Measurements from ENCODE around the gene BCL7C. TPM values are rescaled to one million over a fixed set of nuclear protein-coding genes. Genes with fewer than 3 reads are reported as not detected.

BCL7C gene
- total RNA-seq, 1 donor from 2014 or later: 34.6 TPM

GRCh38 chr16:30914830-30915229, 21.0 kb upstream of the BCL7C start:
- no peak overlapping the region for H3K4me3 Mint-ChIP-seq (ENCODE audit: unreplicated experiment)
- TF ChIP-seq CTCF (IDR thresholded peaks at IDR 0.05): no peak
- H3K4me1 Mint-ChIP-seq (ENCODE audit: low read depth): no peaks in the 10 kb centered on the region
- no peak for DNase-seq (ENCODE audit: low spot score)
- no peaks in the 10 kb centered on the region for H3K27me3 Mint-ChIP-seq (ENCODE audit: low read depth)
- no peak overlapping the region for H3K27ac Mint-ChIP-seq (ENCODE audit: unreplicated experiment)
- no peaks in the 10 kb centered on the region for H3K36me3 Mint-ChIP-seq (ENCODE audit: low read depth)
- no peaks in the 10 kb centered on the region for H3K9me3 Mint-ChIP-seq (ENCODE audit: low read depth)

GRCh38 chr16:30912794-30913412, 19.0 kb upstream of the BCL7C start:
- no peak for TF ChIP-seq CTCF (IDR thresholded peaks at IDR 0.05)
- no peaks in the 10 kb centered on the region for H3K36me3 Mint-ChIP-seq (ENCODE audit: low read depth)
- DNase-seq (ENCODE audit: low spot score): no peak
- no peaks in the 10 kb centered on the region for H3K4me1 Mint-ChIP-seq (ENCODE audit: low read depth)
- no peaks in the 10 kb centered on the region for H3K27me3 Mint-ChIP-seq (ENCODE audit: low read depth)
- H3K9me3 Mint-ChIP-seq (ENCODE audit: low read depth): no peaks in the 10 kb centered on the region
- no peak overlapping the region for H3K4me3 Mint-ChIP-seq (ENCODE audit: unreplicated experiment)
- no peak overlapping the region for H3K27ac Mint-ChIP-seq (ENCODE audit: unreplicated experiment)

GRCh38 chr16:30910427-30911029, 16.7 kb upstream of the BCL7C start:
- Mint-ChIP-seq H3K36me3 (ENCODE audit: low read depth) (no peaks in the 10 kb centered on the region), H3K9me3 (ENCODE audit: low read depth) (no peaks in the 10 kb centered on the region), H3K4me1 (ENCODE audit: low read depth) (no peaks in the 10 kb centered on the region), H3K4me3 (ENCODE audit: unreplicated experiment) (no peak overlapping the region), H3K27ac (ENCODE audit: unreplicated experiment) (no peak overlapping the region), H3K27me3 (ENCODE audit: low read depth) (no peaks in the 10 kb centered on the region)
- DNase-seq (ENCODE audit: low spot score): no peak
- TF ChIP-seq CTCF (IDR thresholded peaks at IDR 0.05): no peak

- TF ChIP-seq CTCF (IDR thresholded peaks at IDR 0.05): no peak
- Mint-ChIP-seq H3K27ac (ENCODE audit: unreplicated experiment) (no peak overlapping the region), H3K9me3 (ENCODE audit: low read depth) (no peaks in the 10 kb centered on the region), H3K36me3 (ENCODE audit: low read depth) (no peaks in the 10 kb centered on the region), H3K27me3 (ENCODE audit: low read depth) (no peaks in the 10 kb centered on the region), H3K4me1 (ENCODE audit: low read depth) (peaks cover 8% of the 10 kb centered on the region), H3K4me3 (ENCODE audit: unreplicated experiment) (no peak overlapping the region)
- DNase-seq (ENCODE audit: low spot score): no peak
Observed at GRCh38 chr16:30907064-30907463, 13.2 kb upstream of the BCL7C start.

GRCh38 chr16:30904114-30904780, 10.4 kb upstream of the BCL7C start:
- Mint-ChIP-seq H3K9me3 (ENCODE audit: low read depth) (no peaks in the 10 kb centered on the region), H3K27me3 (ENCODE audit: low read depth) (no peaks in the 10 kb centered on the region), H3K27ac (ENCODE audit: unreplicated experiment) (no peak overlapping the region), H3K36me3 (ENCODE audit: low read depth) (no peaks in the 10 kb centered on the region), H3K4me1 (ENCODE audit: low read depth) (peaks cover 8% of the 10 kb centered on the region), H3K4me3 (ENCODE audit: unreplicated experiment) (no peak overlapping the region)
- no peak for TF ChIP-seq CTCF (IDR thresholded peaks at IDR 0.05)
- DNase-seq (ENCODE audit: low spot score): no peak

Measured in chondrocyte (in vitro differentiated cells).